ENCODE results near the gene ATP8A2.
A peak's percentile ranks its signal among the peaks of the same experiment; 100 is the strongest.

ATP8A2 gene

DNA sequence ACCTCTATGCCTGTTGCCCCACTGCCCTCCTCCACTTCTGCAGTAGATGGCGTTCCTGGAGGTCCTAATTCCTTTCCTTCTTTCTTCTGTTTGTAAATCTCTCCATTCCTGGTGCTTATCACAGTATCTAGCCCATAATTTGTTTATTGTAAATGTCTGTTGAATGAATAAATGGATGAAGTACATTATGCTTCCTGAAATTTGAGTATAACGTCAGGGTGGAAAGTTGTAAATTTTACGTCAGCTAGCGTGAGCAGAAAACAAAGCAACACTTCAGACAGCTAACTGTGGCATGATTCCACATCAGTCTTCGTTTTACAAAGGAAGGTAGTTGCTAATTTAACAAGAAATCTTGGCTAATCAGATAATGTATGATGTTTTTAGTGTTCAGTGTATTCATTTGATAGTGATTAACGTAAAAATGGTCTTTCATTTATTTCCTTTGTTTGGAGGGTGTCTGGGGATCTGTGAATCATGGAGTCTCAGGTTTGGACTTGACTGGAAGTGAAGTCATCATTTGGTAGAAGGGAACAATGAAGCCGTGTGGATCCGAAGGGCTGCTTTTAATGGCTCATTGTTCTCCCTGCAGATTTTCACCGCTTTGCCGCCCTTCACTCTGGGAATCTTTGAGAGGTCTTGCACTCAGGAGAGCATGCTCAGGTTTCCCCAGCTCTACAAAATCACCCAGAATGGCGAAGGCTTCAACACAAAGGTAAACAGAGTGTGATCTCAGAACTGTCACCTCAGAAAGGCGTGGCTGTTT lies 465.0 kb downstream of the ATP8A2 start:
- no peak for DNase-seq (ENCODE audit: low read depth)
- H3K4me3 ChIP-seq (ENCODE audit: low read depth, low read length), result no peak overlapping the region
- no peak for TF ChIP-seq POLR2A (IDR thresholded peaks at IDR 0.05; ENCODE audit: extremely low read depth, insufficient read length)
- no peak for TF ChIP-seq MYC (IDR thresholded peaks at IDR 0.05; ENCODE audit: low read depth, low read length)
- TF ChIP-seq, protein P1, sequence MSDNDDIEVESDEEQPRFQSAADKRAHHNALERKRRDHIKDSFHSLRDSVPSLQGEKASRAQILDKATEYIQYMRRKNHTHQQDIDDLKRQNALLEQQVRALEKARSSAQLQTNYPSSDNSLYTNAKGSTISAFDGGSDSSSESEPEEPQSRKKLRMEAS (IDR thresholded peaks at IDR 0.05; ENCODE audit: low read depth, low read length), result no peak
- TF ChIP-seq, protein P2, sequence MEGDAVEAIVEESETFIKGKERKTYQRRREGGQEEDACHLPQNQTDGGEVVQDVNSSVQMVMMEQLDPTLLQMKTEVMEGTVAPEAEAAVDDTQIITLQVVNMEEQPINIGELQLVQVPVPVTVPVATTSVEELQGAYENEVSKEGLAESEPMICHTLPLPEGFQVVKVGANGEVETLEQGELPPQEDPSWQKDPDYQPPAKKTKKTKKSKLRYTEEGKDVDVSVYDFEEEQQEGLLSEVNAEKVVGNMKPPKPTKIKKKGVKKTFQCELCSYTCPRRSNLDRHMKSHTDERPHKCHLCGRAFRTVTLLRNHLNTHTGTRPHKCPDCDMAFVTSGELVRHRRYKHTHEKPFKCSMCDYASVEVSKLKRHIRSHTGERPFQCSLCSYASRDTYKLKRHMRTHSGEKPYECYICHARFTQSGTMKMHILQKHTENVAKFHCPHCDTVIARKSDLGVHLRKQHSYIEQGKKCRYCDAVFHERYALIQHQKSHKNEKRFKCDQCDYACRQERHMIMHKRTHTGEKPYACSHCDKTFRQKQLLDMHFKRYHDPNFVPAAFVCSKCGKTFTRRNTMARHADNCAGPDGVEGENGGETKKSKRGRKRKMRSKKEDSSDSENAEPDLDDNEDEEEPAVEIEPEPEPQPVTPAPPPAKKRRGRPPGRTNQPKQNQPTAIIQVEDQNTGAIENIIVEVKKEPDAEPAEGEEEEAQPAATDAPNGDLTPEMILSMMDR (IDR thresholded peaks at IDR 0.05; ENCODE audit: low read depth, low read length), result no peak

DNA sequence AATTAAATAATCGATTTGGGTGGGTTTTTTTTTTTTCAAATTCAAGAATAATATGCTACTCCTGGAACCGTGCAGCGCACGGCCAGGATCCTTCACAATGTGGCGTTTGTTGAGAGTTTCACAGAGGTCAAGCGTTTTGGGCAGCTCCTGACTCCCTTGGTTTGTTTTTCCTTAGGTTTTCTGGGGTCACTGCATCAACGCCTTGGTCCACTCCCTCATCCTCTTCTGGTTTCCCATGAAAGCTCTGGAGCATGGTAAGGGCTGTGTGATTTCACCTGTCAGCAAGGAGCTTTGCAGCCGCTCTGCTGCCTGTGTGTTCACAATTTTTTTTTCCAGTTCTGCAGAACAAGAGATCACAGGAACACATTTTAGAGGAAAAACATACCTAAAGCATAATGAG lies 467.6 kb downstream of the ATP8A2 start:
- H3K4me3 ChIP-seq (ENCODE audit: low read depth, low read length), result no peak overlapping the region
- TF ChIP-seq MYC (IDR thresholded peaks at IDR 0.05; ENCODE audit: low read depth, low read length) (no peak), POLR2A (IDR thresholded peaks at IDR 0.05; ENCODE audit: extremely low read depth, insufficient read length) (no peak)
- TF ChIP-seq, protein P1 (IDR thresholded peaks at IDR 0.05; ENCODE audit: low read depth, low read length), result no peak
- TF ChIP-seq, protein P2 (IDR thresholded peaks at IDR 0.05; ENCODE audit: low read depth, low read length), result no peak
- no peak for DNase-seq (ENCODE audit: low read depth)

DNA sequence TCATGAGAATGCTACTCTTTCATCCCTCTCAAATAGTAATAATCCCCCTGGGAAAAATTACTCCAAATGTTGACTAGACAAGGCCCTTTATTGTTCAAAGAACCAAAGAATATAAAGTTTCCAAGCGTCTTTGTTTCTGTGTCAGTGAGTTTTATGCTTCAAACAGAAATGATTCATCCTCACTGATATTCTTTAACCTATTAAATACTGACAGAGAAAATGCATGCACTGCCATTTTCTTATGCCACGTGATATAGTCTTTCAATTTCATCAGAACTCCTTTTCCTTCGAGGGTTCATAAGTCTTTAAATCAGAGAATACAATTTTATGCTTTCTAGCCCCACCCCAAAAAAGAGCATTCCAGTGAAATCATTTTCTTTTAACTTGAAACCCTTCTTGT lies 468.5 kb downstream of the ATP8A2 start:
- DNase-seq (ENCODE audit: low read depth), result no peak
- TF ChIP-seq, protein P2 (IDR thresholded peaks at IDR 0.05; ENCODE audit: low read depth, low read length), result no peak
- TF ChIP-seq POLR2A (IDR thresholded peaks at IDR 0.05; ENCODE audit: extremely low read depth, insufficient read length), result no peak
- TF ChIP-seq, protein P1 (IDR thresholded peaks at IDR 0.05; ENCODE audit: low read depth, low read length), result no peak
- no peak for TF ChIP-seq MYC (IDR thresholded peaks at IDR 0.05; ENCODE audit: low read depth, low read length)
- H3K4me3 ChIP-seq (ENCODE audit: low read depth, low read length), result no peak overlapping the region

DNA sequence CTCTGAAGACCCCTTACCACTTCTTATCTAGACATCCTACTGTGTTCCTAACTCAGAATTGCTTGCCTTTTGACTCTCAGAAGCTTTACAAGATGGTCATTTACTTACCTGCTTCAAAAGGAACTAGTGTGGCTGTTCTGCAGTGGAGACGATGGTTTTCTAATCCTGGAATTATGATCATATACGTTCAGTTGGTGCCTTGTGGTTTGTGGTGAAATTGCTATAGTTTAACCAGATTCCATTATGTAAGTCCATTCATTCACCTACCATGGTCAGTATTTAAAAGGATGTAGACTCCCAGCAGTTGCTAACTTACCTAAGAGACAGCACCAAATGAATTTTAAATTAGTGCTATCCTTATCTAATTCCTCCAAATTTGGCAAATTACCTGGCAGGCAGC lies 469.2 kb downstream of the ATP8A2 start:
- peak; percentile 61 for DNase-seq (ENCODE audit: low read depth)
- TF ChIP-seq MYC (IDR thresholded peaks at IDR 0.05; ENCODE audit: low read depth, low read length) (no peak), POLR2A (IDR thresholded peaks at IDR 0.05; ENCODE audit: extremely low read depth, insufficient read length) (no peak)
- TF ChIP-seq, protein P1 (IDR thresholded peaks at IDR 0.05; ENCODE audit: low read depth, low read length), result no peak
- TF ChIP-seq, protein P2 (IDR thresholded peaks at IDR 0.05; ENCODE audit: low read depth, low read length), result no peak
- no peak overlapping the region for H3K4me3 ChIP-seq (ENCODE audit: low read depth, low read length)

DNA sequence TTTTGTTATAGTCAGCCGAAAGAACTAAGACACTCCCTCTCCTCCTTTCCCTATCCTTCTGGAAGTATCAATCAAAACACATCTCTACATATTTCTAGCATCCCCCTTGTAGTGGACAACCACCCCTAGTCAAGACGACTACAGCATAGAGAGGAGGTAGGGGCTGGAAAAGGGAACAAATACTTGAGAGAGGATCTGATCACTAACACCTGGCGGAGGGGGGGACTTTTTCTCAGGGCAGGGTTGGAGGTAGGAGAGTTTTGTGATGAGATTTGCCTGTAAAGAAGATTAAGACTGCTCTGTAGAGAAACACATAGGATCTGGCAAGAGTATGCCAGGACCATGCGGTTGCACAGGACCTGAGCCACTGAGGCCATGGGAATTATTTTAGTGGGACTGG lies 471.9 kb downstream of the ATP8A2 start:
- TF ChIP-seq MYC (IDR thresholded peaks at IDR 0.05; ENCODE audit: low read depth, low read length), result no peak
- TF ChIP-seq, protein P2 (IDR thresholded peaks at IDR 0.05; ENCODE audit: low read depth, low read length), result no peak
- TF ChIP-seq, protein P1 (IDR thresholded peaks at IDR 0.05; ENCODE audit: low read depth, low read length), result no peak
- H3K4me3 ChIP-seq (ENCODE audit: low read depth, low read length), result no peak overlapping the region
- DNase-seq (ENCODE audit: low read depth), result no peak

Data from NB4 (cell line).